ENCODE results near the gene DPYD.

DNA sequence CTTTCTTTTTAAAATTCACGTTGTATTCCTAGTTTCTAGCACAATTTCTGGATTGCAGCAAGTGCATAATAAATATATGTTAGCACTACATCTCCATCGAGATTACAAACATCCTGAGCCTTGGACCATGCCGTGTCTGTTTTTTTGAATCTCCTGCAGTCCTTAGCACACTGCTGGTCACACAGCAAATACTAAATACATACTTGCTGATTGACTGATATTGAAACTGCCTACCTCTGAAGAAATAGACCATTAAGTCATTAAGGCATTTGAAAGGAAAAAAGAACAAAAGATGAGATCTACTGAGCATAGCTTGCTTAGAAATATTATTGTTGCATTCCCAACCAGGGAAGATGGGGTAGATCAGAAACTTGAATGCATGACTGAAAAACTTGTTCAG lies 830.1 kb downstream of the DPYD start:
- no peak for TF ChIP-seq POLR2A (IDR thresholded peaks at IDR 0.05; ENCODE audit: low read depth, low read length)
- no peak for TF ChIP-seq POLR2AphosphoS5 (IDR thresholded peaks at IDR 0.05; ENCODE audit: low read depth, low read length)
- TF ChIP-seq PAX5 (IDR thresholded peaks at IDR 0.05; ENCODE audit: insufficient read depth, low read length, severe bottlenecking) = no peak
- TF ChIP-seq SPI1 (IDR thresholded peaks at IDR 0.05; ENCODE audit: low read depth, low read length) = no peak
